Renal cortex interstitium (tissue), 11 donors: ENCODE data around the gene ASRGL1. TPM values are rescaled to one million over a fixed set of nuclear protein-coding genes. Genes with fewer than 3 reads are reported as not detected.
A peak's percentile ranks its signal among the peaks of the same experiment; 100 is the strongest.
"Not testable (repeated sequence)": the region's sequence is repeated elsewhere in the genome, so short reads cannot be mapped to it uniquely, and the experiment has no call there.

ENCODE experiments used
- DNase-seq, 11 donors: peaks; one replicate each; pipeline ENCODE4 v3.0.0-alpha.2; 2013; ENCODE audit warnings: low read depth in 9 of 11, low spot score in 4 of 11; ENCODE audit errors: extremely low read depth in 1 of 11
- polyA plus RNA-seq, 3 donors: library from polyadenylated mRNA; unstranded; fragments of 120-200 nt; gene quantifications; one replicate each; pipeline ENCODE4 v1.2.1, GENCODE V29; 2013; ENCODE audit not compliant: insufficient read length in 3 of 3

The ASRGL1 gene
- polyA plus RNA-seq, 3 donors = 61.7 to 69.6 (median 63.0) TPM

DNA sequence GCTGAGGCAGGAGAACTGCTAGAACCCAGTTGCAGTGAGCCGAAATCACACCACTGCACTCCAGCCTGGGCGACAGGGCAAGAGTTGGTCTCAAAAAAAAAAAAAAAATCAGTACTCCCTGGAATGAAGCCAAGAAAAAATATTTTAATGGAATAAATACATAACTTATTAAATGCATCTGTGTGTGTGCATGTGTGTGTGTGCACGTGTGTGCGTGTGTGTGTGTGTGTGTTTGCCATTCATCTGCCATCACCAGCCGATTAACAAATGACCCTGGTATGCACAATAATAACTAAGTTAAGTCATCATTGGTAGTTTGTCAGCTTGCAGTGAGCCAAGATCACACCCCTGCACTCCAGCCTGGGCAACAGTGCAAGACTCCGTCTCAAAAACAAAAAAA is 46.6 kb downstream of the ASRGL1 start:
- DNase-seq = no peak

DNA sequence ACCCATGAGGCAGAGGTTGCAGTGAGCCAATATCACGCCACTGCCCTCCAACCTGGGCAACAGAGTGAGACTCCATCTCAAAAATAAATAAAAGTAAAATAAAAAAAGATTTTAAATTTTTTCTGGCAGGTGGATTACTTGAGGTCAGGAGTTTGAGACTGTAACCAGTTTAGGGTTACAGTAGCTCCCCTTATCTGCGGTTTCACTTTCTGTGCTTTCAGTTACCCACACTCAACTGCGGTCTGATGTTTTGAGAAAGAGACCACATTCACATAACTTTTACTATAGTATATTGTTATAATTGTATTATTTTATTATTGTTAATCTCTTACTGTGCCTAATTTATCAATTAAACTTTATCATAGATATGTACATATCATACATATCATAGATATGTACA is 48.8 kb downstream of the ASRGL1 start:
- not testable (repeated sequence) for DNase-seq

GRCh38 chr11:62387381-62387780 is 50.1 kb downstream of the ASRGL1 start:
- no peak for DNase-seq

DNA sequence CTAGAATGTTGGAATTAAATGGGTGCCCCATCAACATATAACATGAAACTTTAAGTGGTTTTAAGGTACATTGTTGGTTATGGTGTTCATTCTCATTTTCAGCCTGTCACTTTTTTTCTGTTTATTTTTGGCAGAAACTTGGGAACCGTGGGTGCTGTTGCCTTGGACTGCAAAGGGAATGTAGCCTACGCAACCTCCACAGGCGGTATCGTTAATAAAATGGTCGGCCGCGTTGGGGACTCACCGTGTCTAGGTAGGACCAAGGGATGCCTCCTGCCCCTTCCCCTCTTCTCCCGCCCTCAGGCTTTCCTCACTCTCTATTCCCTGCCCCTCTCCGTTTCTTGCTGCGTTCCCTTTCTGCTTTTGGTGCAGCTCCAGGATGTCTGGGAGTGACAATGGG is 51.8 kb downstream of the ASRGL1 start:
- DNase-seq = no peak

- DNase-seq = no peak
Observed at GRCh38 chr11:62390237-62390636, 53.0 kb downstream of the ASRGL1 start.

DNA sequence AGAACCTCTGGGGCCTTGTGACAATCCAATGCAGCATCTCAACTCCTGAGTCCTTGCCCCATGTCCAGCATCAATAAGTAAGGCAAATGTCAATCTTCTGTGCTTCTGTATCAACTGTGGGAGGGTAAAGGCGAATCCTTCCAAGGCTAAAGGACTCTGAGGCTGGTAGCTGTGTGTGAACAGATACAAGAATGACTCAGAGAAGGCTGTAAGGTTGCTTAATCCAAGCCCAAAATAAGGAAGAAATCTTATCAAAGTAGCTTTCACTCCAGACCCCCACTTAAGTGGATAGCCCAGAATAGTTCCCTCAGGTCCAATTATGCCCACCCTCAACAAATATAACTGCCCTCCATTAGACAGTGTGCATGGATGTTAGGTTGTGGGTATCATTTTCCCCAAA is 53.5 kb downstream of the ASRGL1 start:
- no peak for DNase-seq

DNA sequence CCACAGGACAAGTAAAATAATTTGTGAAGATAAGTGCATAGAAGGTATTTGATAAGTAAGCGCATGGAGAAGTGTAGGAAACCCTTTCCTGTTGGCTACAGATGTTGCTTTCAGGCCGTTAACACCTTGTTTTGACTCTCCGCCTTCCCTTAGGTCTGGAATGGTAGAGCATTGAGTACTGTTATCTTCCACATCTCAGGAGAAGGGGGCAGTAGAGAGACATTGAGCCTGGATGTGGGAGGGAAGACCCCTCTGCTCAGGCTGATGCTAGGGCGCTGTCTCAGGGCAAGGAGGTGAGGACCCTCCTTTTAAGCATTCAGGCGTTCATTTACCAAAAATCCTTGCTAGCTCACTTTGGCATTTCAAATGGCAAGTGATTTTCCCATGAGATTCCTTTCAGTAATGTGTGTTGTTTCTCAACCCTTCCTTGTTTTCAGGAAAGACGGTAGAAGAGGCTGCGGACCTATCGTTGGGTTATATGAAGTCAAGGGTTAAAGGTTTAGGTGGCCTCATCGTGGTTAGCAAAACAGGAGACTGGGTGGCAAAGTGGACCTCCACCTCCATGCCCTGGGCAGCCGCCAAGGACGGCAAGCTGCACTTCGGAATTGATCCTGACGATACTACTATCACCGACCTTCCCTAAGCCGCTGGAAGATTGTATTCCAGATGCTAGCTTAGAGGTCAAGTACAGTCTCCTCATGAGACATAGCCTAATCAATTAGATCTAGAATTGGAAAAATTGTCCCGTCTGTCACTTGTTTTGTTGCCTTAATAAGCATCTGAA is 54.6 kb downstream of the ASRGL1 start:
- no peak for DNase-seq

DNA sequence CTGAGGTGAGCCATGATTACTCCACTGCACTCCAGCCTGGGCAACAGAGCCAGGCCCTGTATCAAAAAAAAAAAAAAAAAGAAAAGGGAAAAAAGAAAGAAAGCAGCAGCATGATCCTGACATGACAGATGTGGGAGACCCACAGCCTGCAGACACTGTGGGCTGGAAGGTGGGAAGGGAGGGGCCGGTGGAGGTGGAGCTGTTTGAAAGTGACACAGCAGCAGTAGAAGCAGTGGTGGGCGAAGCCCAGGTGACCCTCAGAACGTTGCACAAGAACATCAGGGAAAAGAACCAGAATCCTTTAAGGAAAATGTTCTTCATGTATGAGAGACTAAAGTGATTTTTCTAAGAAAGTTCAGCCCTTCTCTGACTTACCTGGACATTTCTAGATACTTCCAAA is 55.3 kb downstream of the ASRGL1 start:
- DNase-seq = no peak

DNA sequence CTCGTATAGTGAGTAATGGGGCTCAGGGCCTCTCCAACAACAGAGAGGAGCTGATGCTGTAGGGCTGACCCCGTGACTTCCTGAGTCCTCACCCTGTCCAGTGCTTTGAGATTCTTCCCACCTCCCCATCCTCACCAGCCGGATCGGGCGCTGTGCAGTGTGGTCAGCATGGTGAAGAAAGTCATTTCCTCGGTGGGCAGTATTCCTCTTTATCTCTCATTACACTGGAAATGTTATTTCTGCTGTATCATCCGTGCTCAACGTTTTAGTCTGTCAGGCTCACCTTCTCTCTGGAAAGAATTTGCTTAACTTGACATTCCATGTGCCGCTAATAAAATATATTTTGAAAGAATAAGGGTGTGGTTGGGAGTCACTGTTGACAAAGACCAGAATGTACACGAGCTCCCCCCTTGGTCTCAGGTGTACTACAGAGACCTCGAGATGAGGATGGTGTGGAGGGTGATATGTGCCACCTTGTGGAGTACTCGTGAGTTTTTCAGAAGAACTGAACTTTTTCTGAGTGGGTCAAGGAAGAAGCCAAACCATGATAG is 55.9 kb downstream of the ASRGL1 start:
- no peak for DNase-seq

DNA sequence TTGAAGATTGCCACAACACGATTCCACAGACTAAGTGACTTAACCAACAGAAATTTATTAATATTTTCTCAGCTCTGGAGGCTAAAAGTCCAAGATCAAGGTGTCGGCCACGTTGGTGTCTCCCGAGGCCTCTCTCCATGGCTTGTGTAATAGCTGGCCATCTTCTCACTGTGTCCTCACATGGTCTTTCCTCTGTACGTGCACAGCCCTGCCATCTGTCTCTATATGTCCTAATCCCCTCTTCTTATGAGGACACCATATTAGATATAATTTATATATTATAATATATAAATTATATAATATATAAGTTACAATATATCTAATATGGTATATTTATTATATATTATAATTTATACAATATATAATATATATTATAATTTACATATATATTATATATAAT is 56.5 kb downstream of the ASRGL1 start:
- DNase-seq = no peak

- DNase-seq = peak in 9 of 11 donors; percentile 67 to 87 (median 76)
Observed at GRCh38 chr11:62394825-62395538, 57.7 kb downstream of the ASRGL1 start.

GRCh38 chr11:62395885-62396551 is 58.8 kb downstream of the ASRGL1 start:
- DNase-seq = no peak

- no peak for DNase-seq
Observed at GRCh38 chr11:62398011-62398994, 61.1 kb downstream of the ASRGL1 start.

DNA sequence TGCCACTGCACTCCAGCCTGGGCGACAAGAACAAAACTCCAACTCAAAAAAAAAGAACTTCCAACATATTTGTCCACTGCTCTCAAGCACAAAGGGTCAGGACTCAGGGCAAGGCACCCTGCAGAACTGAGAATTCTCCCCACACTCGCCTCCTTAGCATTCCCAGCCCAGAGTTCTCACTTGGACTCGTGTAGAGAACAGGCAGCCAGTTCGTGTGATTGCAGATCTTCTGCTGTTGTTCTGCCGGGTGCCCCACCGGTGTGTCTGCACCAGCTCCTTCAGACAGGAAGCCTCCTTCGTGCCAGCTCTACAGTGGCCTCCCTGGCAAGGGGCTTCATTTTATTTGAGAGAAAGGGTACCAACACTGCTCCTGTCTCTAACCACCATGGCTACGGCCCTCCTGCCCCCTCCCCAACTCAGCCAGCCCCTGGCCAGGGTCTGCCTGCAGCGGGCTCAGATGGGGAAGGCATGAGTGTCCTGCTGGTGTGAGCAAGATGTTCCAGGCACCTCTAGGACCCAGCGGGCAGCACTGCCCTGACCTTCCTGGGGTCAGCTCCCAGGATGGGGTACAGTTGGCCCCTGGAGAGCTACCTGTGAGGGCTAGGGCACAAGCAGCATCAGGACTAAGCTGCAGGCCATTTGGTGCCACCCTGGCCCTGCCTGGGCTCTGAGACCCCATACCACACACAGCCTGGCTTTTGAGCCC is 62.1 kb downstream of the ASRGL1 start:
- no peak for DNase-seq

- DNase-seq = no peak
Observed at GRCh38 chr11:62399878-62400266, 62.6 kb downstream of the ASRGL1 start.

DNA sequence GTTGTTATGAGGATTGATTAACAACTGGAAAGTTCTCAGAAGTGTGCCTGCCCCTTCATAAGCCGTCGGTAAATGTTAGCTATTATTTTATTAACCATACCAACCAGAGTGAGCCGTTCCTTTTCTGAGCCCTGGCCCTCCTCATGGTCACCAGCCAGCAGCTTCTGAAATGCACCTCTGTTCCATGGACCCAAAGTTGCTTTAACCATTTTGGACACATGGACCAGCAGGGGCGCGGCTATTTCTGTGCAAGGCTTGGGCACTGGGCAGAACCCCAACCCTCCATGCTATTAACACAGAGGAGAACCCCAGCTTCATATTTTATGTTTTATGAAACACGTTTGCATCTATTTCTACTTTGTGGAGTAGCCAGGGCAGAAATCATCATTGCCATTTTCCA is 63.0 kb downstream of the ASRGL1 start:
- no peak for DNase-seq

DNA sequence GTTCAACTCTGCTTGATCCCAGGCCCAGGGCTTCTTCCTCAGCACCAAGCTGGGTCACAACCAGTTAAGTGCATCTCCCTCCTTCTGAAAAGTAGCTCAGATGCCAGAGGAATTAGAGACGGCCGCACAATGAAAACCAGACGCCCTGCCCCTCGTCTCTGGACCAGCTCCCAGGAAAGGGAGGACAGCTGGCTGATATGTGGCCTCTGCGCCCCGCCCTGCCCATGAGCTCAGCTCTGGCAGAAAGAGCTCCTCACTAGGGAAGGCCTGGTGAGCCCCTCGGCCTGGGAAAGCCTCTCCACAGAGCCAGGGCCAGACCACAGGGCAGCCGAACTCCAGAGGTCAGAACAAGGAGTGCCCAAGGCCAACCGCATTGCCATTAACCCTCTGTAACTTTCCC is 63.5 kb downstream of the ASRGL1 start:
- peak in 4 of 11 donors; percentile 42 to 60 (median 49) for DNase-seq

GRCh38 chr11:62401356-62401755 is 64.1 kb downstream of the ASRGL1 start:
- no peak for DNase-seq
